Neutrophil (primary cell): ENCODE measurements around the gene TRIM44.
"Not testable (repeated sequence)": the region's sequence is repeated elsewhere in the genome, so short reads cannot be mapped to it uniquely, and the experiment has no call there.

ENCODE experiments used
- H3K27ac ChIP-seq: fragments of 200-600 bp; sonication (generic); 2 replicates; pipeline ENCODE4 v1.5.1; 2016; ENCODE audit warnings: mild to moderate bottlenecking, moderate library complexity
- H3K27me3 ChIP-seq: fragments of 200-600 bp; sonication (generic); 2 replicates; pipeline ENCODE4 v1.6.0; 2016; ENCODE audit warnings: mild to moderate bottlenecking
- H3K36me3 ChIP-seq: fragments of 200-600 bp; sonication (generic); 2 replicates; pipeline ENCODE4 v1.5.1; 2017
- H3K4me1 ChIP-seq, 2 experiments: fragments of 200-600 bp in 1 of 2; sonication (generic) in 1 of 2; 1 replicate in 1 of 2; 2 replicates in 1 of 2; pipeline versions ENCODE4 v1.5.1 to v1.6.1; 2013 to 2016; ENCODE audit warnings: low read depth in 1 of 2, low read length in 1 of 2, mild to moderate bottlenecking in 1 of 2, moderate library complexity in 1 of 2; ENCODE audit not compliant: control insufficient read depth in 1 of 2, insufficient read depth in 1 of 2
- H3K4me3 ChIP-seq, 2 experiments: fragments of 200-600 bp in 1 of 2; sonication (generic) in 1 of 2; 1 replicate in 1 of 2; 2 replicates in 1 of 2; pipeline ENCODE4 v1.5.1; 2013 to 2016; ENCODE audit warnings: low read depth in 1 of 2, low read length in 1 of 2, mild to moderate bottlenecking in 1 of 2, moderate library complexity in 1 of 2
- H3K9me3 ChIP-seq: fragments of 200-600 bp; sonication (generic); 2 replicates; pipeline ENCODE4 v1.5.1; 2016
- CTCF ChIP-seq: fragments of 200-600 bp; sonication (generic); IDR thresholded peaks from 2 replicates; pipeline ENCODE4 v1.5.1; 2016; ENCODE audit warnings: antibody characterized with exemption

The TRIM44 gene

GRCh38 chr11:35712533-35712932 is 50.0 kb downstream of the TRIM44 start:
- H3K9me3 ChIP-seq = no peaks in the 10 kb centered on the region
- no peak overlapping the region for H3K27ac ChIP-seq
- no peaks in the 10 kb centered on the region for H3K4me1 ChIP-seq
- no peaks in the 10 kb centered on the region for H3K36me3 ChIP-seq
- TF ChIP-seq CTCF = no peak
- H3K4me3 ChIP-seq = no peak overlapping the region
- no peaks in the 10 kb centered on the region for H3K27me3 ChIP-seq

- Histone ChIP-seq H3K27me3 (no peaks in the 10 kb centered on the region), H3K4me3 (no peak overlapping the region), H3K27ac (no peak overlapping the region), H3K9me3 (no peaks in the 10 kb centered on the region), H3K4me1 (no peaks in the 10 kb centered on the region), H3K36me3 (no peaks in the 10 kb centered on the region)
- TF ChIP-seq CTCF = no peak
Observed at GRCh38 chr11:35714882-35715627, 52.5 kb downstream of the TRIM44 start.

GRCh38 chr11:35715677-35716076 is 53.1 kb downstream of the TRIM44 start:
- H3K9me3 ChIP-seq, H3K27ac ChIP-seq, H3K4me3 ChIP-seq, H3K4me1 ChIP-seq, H3K27me3 ChIP-seq, H3K36me3 ChIP-seq: not testable (repeated sequence)

DNA sequence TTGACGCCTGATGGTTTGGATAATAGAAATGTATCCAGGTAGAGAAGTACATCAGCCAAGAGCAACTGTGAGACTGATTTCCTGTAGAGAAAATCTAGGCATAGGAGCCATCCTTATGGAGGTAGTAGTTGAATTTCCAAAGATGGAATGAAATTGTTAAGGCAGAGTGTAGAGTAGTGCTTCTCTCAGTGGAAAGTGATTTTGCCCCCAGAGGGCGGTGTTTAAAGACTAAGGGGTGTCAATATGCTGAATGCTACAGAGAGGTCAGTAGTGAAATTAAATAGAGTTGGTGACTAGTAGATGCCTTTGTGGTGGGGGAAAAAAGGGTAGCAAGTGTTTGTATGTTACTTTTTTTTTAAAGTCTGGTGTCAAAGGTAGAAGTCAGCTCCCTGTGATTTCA is 54.5 kb downstream of the TRIM44 start:
- Histone ChIP-seq H3K4me3 (no peak overlapping the region), H3K27me3 (no peaks in the 10 kb centered on the region), H3K9me3 (no peaks in the 10 kb centered on the region), H3K36me3 (no peaks in the 10 kb centered on the region), H3K4me1 (no peaks in the 10 kb centered on the region), H3K27ac (no peak overlapping the region)
- TF ChIP-seq CTCF = no peak

- H3K4me1 ChIP-seq = no peaks in the 10 kb centered on the region
- H3K4me3 ChIP-seq = no peak overlapping the region
- H3K27ac ChIP-seq = no peak overlapping the region
- no peaks in the 10 kb centered on the region for H3K9me3 ChIP-seq
- TF ChIP-seq CTCF = no peak
- no peaks in the 10 kb centered on the region for H3K27me3 ChIP-seq
- H3K36me3 ChIP-seq = no peaks in the 10 kb centered on the region
Observed at GRCh38 chr11:35717520-35717919, 54.9 kb downstream of the TRIM44 start.

DNA sequence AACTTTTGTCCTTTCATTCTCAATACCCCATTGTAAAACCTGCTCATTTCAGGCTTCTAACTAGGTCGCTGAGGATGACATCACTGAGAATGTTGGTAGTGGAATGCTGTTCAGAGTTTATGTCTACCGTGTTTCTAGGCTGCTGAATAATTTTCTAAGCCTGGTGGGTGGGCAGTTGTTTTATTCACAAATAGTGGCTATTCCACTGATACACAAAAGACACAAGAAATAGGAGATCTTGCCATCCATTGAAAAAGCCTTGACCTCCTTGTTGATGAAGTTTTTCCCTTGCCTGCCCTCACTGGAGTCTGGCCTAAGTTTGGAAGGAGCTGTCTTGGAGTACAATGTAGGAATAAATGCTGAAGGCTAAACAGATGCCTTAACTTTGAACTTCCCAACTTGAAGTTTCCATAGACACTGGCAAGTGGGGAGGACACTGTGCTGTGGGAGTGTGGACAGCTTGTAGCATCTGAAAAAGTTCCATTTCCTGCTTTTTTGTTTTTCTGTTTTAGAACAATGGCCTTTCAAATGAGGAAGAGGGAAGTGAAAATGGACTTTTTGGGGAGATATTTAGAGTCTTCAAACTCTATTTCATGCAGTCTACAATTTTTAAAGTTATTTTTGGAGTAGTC is 59.2 kb downstream of the TRIM44 start:
- Histone ChIP-seq H3K27me3 (no peaks in the 10 kb centered on the region), H3K4me3 (no peak overlapping the region), H3K4me1 (no peaks in the 10 kb centered on the region), H3K27ac (no peak overlapping the region), H3K9me3 (no peaks in the 10 kb centered on the region), H3K36me3 (no peaks in the 10 kb centered on the region)
- no peak for TF ChIP-seq CTCF
